HCT116 (cell line): ENCODE measurements around the gene GSTK1. TPM values are rescaled to one million over a fixed set of nuclear protein-coding genes. Genes with fewer than 3 reads are reported as not detected.

Source experiments
- ATAC-seq: fragments of 200-7000 bp; cut with Tn5 transposase; 2 replicates; pipeline ENCODE4 v1.9.1; 2020; ENCODE audit warnings: mild to moderate bottlenecking, moderate library complexity
- BruUV-seq: library from RNA; stranded (reverse); fragments of 400-500 nt; replicated peaks from 2 replicates; lab custom pipeline; 2021; lab: Mats Ljungman, UMichigan
- CTCF ChIA-PET: fragments of 300-600 bp; sonication (Branson Sonifier 250); formaldehyde crosslinking; loops from one replicate; lab custom pipeline; 2021; ENCODE audit warnings: antibody characterized with exemption; lab: Charles Lee
- POLR2A ChIA-PET: fragments of 300-600, 350-600 bp; sonication (Branson Sonifier 250); formaldehyde crosslinking; loops from one replicate; lab custom pipeline; 2021; ENCODE audit warnings: antibody characterized with exemption; lab: Charles Lee
- RAD21 ChIA-PET, 2 experiments: fragments of 300-600 bp; sonication (Branson Sonifier 250); formaldehyde crosslinking; loops; one replicate each; lab custom pipeline; 2023; ENCODE audit warnings: low total read pairs in 2 of 2; ENCODE audit not compliant: uncharacterized antibody in 2 of 2, unreplicated experiment in 2 of 2, low non-redundant PET in 1 of 2; lab: Charles Lee
- DNase-seq: peaks from one replicate; pipeline ENCODE4 v3.0.0-alpha.2; 2010; ENCODE audit warnings: low read depth, low spot score
- H2AFZ ChIP-seq: fragments of 200-600 bp; shearing (Covaris generic), sonication (generic); 2 replicates; pipeline ENCODE4 v1.6.1; 2017; ENCODE audit warnings: low read depth, mixed run types, mixed read lengths, antibody characterized with exemption, low read length; ENCODE audit not compliant: poor library complexity, severe bottlenecking
- H3K27ac ChIP-seq: 2 replicates; pipeline ENCODE4 v1.5.1; 2012; ENCODE audit warnings: low read depth, low read length
- H3K27me3 ChIP-seq: fragments of 200-600 bp; sonication (generic); 2 replicates; pipeline ENCODE4 v1.6.1; 2016; ENCODE audit warnings: mixed run types, low read length, mixed read lengths; ENCODE audit not compliant: insufficient read depth
- H3K36me3 ChIP-seq, 2 experiments: fragments of 200-500 bp in 1 of 2; fragments of 200-600 bp in 1 of 2; sonication (Bioruptor generic) in 1 of 2; sonication (generic) in 1 of 2; 2 replicates each; pipeline versions ENCODE4 v1.5.1 to v1.6.1; 2014 to 2016; ENCODE audit warnings: low read length in 2 of 2, inconsistent platforms in 1 of 2, mixed read lengths in 1 of 2, mixed run types in 1 of 2; ENCODE audit not compliant: insufficient read depth in 2 of 2, control insufficient read depth in 1 of 2
- H3K4me1 ChIP-seq, 2 experiments: fragments of 200-600 bp in 1 of 2; sonication (generic) in 1 of 2; 2 replicates each; pipeline versions ENCODE4 v1.5.1 to v1.6.1; 2012 to 2017; ENCODE audit warnings: low read length in 2 of 2, inconsistent platforms in 1 of 2, mild to moderate bottlenecking in 1 of 2, mixed read lengths in 1 of 2, mixed run types in 1 of 2, moderate library complexity in 1 of 2; ENCODE audit not compliant: insufficient read depth in 2 of 2, control insufficient read depth in 1 of 2
- H3K4me2 ChIP-seq: fragments of 200-600 bp; sonication (generic); 2 replicates; pipeline ENCODE4 v1.6.1; 2017; ENCODE audit warnings: mixed run types, low read length, mixed read lengths
- H3K4me3 ChIP-seq, 2 experiments: fragments of 200-600 bp in 1 of 2; sonication (generic) in 1 of 2; replicated peaks in 1 of 2; 2 replicates each; pipeline ENCODE4 v1.5.1; 2011 to 2016; ENCODE audit warnings: low read length in 2 of 2, control low read depth in 1 of 2, low read depth in 1 of 2, mild to moderate bottlenecking in 1 of 2, mixed read lengths in 1 of 2, mixed run types in 1 of 2
- H3K79me2 ChIP-seq: fragments of 200-600 bp; sonication (generic); 2 replicates; pipeline ENCODE4 v1.6.1; 2017; ENCODE audit warnings: mild to moderate bottlenecking, mixed run types, low read length, moderate library complexity, mixed read lengths; ENCODE audit not compliant: insufficient read depth
- H3K9ac ChIP-seq: fragments of 200-600 bp; sonication (generic); 2 replicates; pipeline ENCODE4 v1.6.1; 2016; ENCODE audit warnings: low read length, mixed read lengths
- H3K9me2 ChIP-seq: fragments of 200-600 bp; sonication (generic), shearing (Covaris generic); 2 replicates; pipeline ENCODE4 v1.6.1; 2017; ENCODE audit warnings: mixed run types, mild to moderate bottlenecking, moderate library complexity; ENCODE audit not compliant: insufficient read depth
- H3K9me3 ChIP-seq, 2 experiments: fragments of 200-500 bp in 1 of 2; fragments of 200-600 bp in 1 of 2; sonication (Bioruptor generic) in 1 of 2; sonication (generic) in 1 of 2; 2 replicates each; pipeline ENCODE4 v1.6.1; 2014 to 2017; ENCODE audit warnings: low read length in 2 of 2, mixed read lengths in 2 of 2, inconsistent platforms in 1 of 2, low read depth in 1 of 2, mild to moderate bottlenecking in 1 of 2, mixed run types in 1 of 2, moderate library complexity in 1 of 2; ENCODE audit not compliant: control insufficient read depth in 1 of 2, insufficient read depth in 1 of 2
- H4K20me1 ChIP-seq: fragments of 200-600 bp; sonication (generic), shearing (Covaris generic); 2 replicates; pipeline ENCODE4 v1.6.1; 2017; ENCODE audit warnings: mixed run types, mild to moderate bottlenecking, moderate library complexity; ENCODE audit not compliant: insufficient read depth
- CTCF ChIP-seq, 3 experiments: fragments of 200-600 bp in 1 of 3; sonication (generic) in 1 of 3; IDR thresholded peaks in 2 of 3; conservative IDR thresholded peaks in 1 of 3; 2 replicates each; pipeline ENCODE4 v1.5.1; 2012 to 2017; ENCODE audit warnings: low read depth in 2 of 3, low read length in 2 of 3, antibody characterized with exemption in 1 of 3, borderline replicate concordance in 1 of 3, control low read depth in 1 of 3, mild to moderate bottlenecking in 1 of 3, mixed read lengths in 1 of 3, mixed run types in 1 of 3, moderate library complexity in 1 of 3; ENCODE audit not compliant: insufficient read depth in 1 of 3
- EGR1 ChIP-seq: IDR thresholded peaks from 2 replicates; pipeline ENCODE4 v1.6.1; 2012; ENCODE audit warnings: low read depth
- ELF1 ChIP-seq: IDR thresholded peaks from 2 replicates; pipeline ENCODE4 v1.6.1; 2012; ENCODE audit warnings: low read depth, borderline replicate concordance
- EZH2 ChIP-seq: fragments of 200-600 bp; sonication (generic); IDR thresholded peaks from 2 replicates; pipeline ENCODE4 v1.6.1; 2017; ENCODE audit warnings: antibody characterized with exemption, mixed run types
- POLR2A ChIP-seq: IDR thresholded peaks from 2 replicates; pipeline ENCODE4 v1.7.0; 2011; ENCODE audit warnings: borderline replicate concordance; ENCODE audit not compliant: insufficient read depth, insufficient read length; ENCODE audit errors: extremely low read depth
- POLR2AphosphoS5 ChIP-seq: IDR thresholded peaks from 2 replicates; pipeline ENCODE4 v1.6.1; 2011; ENCODE audit warnings: mild to moderate bottlenecking, low read depth, low read length, moderate library complexity
- RAD21 ChIP-seq: IDR thresholded peaks from 2 replicates; pipeline ENCODE4 v1.6.1; 2012; ENCODE audit warnings: low read depth, mild to moderate bottlenecking
- REST ChIP-seq: IDR thresholded peaks from 2 replicates; pipeline ENCODE4 v1.6.1; 2012; ENCODE audit warnings: low read depth
- SIN3A ChIP-seq: IDR thresholded peaks from 2 replicates; pipeline ENCODE4 v1.6.1; 2012; ENCODE audit warnings: low read depth
- SP1 ChIP-seq: IDR thresholded peaks from 2 replicates; pipeline ENCODE4 v1.6.1; 2012; ENCODE audit warnings: low read depth
- SRF ChIP-seq: IDR thresholded peaks from 2 replicates; pipeline ENCODE4 v1.6.1; 2012; ENCODE audit warnings: low read depth
- TCF7L2 ChIP-seq: IDR thresholded peaks from 2 replicates; pipeline ENCODE4 v1.7.0; 2011; ENCODE audit warnings: borderline replicate concordance, inconsistent platforms; ENCODE audit not compliant: insufficient read depth, insufficient read length; ENCODE audit errors: extremely low read depth
- ZFX ChIP-seq: fragments of 450-650 bp; IDR thresholded peaks from 2 replicates; pipeline ENCODE4 v1.6.1; 2017
- intact Hi-C: fragments of 100-400 bp; cut with micrococcal nuclease; formaldehyde crosslinking; loops from 2 replicates; pipeline ENCODE4 v1.10.0; 2022
- total RNA-seq: library from RNA; stranded (reverse); gene quantifications from one replicate; pipeline ENCODE4 v1.2.1, GENCODE V29; 2021; ENCODE audit not compliant: unreplicated experiment
- TF ChIP-seq, protein P1 (sequence below): IDR thresholded peaks from 2 replicates; pipeline ENCODE4 v1.6.1; 2012
- TF ChIP-seq, protein P2 (sequence below): IDR thresholded peaks from 2 replicates; pipeline ENCODE4 v1.6.1; 2012
- TF ChIP-seq, protein P3 (sequence below): IDR thresholded peaks from 2 replicates; pipeline ENCODE4 v1.6.1; 2011; ENCODE audit warnings: mild to moderate bottlenecking, low read length, moderate library complexity; ENCODE audit not compliant: insufficient replicate concordance; ENCODE audit errors: extremely low read depth

Gene GSTK1
- total RNA-seq, 1 experiment from 2014 or later = 83.6 TPM

DNA sequence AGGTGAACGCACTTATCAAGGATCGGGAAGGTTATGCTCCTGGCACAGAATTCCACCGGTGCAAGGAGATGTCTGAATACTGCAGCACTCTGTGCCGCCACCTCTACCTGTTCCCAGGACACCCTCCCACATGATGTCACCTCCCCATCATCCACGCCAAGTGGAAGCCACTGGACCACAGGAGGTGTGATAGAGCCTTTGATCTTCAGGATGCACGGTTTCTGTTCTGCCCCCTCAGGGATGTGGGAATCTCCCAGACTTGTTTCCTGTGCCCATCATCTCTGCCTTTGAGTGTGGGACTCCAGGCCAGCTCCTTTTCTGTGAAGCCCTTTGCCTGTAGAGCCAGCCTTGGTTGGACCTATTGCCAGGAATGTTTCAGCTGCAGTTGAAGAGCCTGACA lies 41.7 kb downstream of the GSTK1 start (continued):
- TF ChIP-seq REST = no peak
- TF ChIP-seq EGR1 = no peak
- no peak for TF ChIP-seq EZH2
- TF ChIP-seq SP1 = no peak
- no peak for TF ChIP-seq SIN3A
- TF ChIP-seq ZFX = no peak
- TF ChIP-seq ELF1 = no peak
- TF ChIP-seq, all 23 proteins: peak for 0

GRCh38 chr7:143305423-143306070 lies 42.3 kb downstream of the GSTK1 start:
- H3K27me3 ChIP-seq = no peaks in the 10 kb centered on the region
- H3K9ac ChIP-seq = no peak overlapping the region
- 0 out of 2 replicates have a peak, but pooled peaks cover 4% of the 10 kb centered on the region for H3K79me2 ChIP-seq
- ChIA-PET POLR2A (no interaction called here), RAD21 (no interaction called here)
- no peaks in the 10 kb centered on the region for H3K9me2 ChIP-seq
- BruUV-seq = no TSS peak
- peak; percentile 44 for DNase-seq
- peaks cover 54 to 67% of the 10 kb centered on the region in 2 experiments for H3K36me3 ChIP-seq
- no peak for TF ChIP-seq POLR2AphosphoS5
- TF ChIP-seq, protein P1, sequence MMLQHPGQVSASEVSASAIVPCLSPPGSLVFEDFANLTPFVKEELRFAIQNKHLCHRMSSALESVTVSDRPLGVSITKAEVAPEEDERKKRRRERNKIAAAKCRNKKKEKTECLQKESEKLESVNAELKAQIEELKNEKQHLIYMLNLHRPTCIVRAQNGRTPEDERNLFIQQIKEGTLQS = no peak
- TF ChIP-seq POLR2A = no peak
- TF ChIP-seq, protein P2, sequence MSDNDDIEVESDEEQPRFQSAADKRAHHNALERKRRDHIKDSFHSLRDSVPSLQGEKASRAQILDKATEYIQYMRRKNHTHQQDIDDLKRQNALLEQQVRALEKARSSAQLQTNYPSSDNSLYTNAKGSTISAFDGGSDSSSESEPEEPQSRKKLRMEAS = no peak
- TF ChIP-seq RAD21 = peak; percentile 76
- TF ChIP-seq SP1 = no peak
- TF ChIP-seq, protein P3, sequence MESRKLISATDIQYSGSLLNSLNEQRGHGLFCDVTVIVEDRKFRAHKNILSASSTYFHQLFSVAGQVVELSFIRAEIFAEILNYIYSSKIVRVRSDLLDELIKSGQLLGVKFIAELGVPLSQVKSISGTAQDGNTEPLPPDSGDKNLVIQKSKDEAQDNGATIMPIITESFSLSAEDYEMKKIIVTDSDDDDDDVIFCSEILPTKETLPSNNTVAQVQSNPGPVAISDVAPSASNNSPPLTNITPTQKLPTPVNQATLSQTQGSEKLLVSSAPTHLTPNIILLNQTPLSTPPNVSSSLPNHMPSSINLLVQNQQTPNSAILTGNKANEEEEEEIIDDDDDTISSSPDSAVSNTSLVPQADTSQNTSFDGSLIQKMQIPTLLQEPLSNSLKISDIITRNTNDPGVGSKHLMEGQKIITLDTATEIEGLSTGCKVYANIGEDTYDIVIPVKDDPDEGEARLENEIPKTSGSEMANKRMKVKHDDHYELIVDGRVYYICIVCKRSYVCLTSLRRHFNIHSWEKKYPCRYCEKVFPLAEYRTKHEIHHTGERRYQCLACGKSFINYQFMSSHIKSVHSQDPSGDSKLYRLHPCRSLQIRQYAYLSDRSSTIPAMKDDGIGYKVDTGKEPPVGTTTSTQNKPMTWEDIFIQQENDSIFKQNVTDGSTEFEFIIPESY = no peak
- TF ChIP-seq SRF = no peak
- peak; percentile 70 to 92 (median 89) for TF ChIP-seq CTCF (IDR thresholded peaks at IDR 0.05 in 2 of 3, conservative IDR thresholded peaks at IDR 0.05 in 1 of 3; ENCODE audit: borderline replicate concordance in 1 of 3, insufficient read depth in 1 of 3, low read depth in 2 of 3, low read length in 2 of 3)
- no peak for TF ChIP-seq TCF7L2
- TF ChIP-seq, all 23 proteins: peak for 2
- no peak overlapping the region for H2AFZ ChIP-seq
- no peaks in the 10 kb centered on the region for H3K9me3 ChIP-seq
- CTCF ChIA-PET = interaction anchor here (0.9 to 1.0 kb wide), 2 partner anchors 65 to 90 kb away, joined by 3 read pairs; no protein-coding TSS in a partner anchor
- intact Hi-C loops = loop anchor here (1.0 to 5.0 kb wide), 2 partner anchors 65 to 298 kb away; no protein-coding TSS in a partner anchor
- no peaks in the 10 kb centered on the region for H3K4me1 ChIP-seq
- ATAC-seq = peak; percentile 97
- no peak overlapping the region for H3K4me3 ChIP-seq
- H3K27ac ChIP-seq = no peak overlapping the region
- no peak overlapping the region for H3K4me2 ChIP-seq
- no peaks in the 10 kb centered on the region for H4K20me1 ChIP-seq
